PFSK-1 (cell line): ENCODE results near the gene SEC14L1.

ENCODE experiments used
- FOXP2 ChIP-seq: optimal IDR thresholded peaks from 2 replicates; pipeline ENCODE3; 2011; ENCODE audit warnings: borderline replicate concordance, control low read depth, inconsistent platforms; ENCODE audit not compliant: insufficient read depth; ENCODE audit errors: extremely low read length, extremely low read depth
- POLR2AphosphoS5 ChIP-seq: IDR thresholded peaks from 2 replicates; pipeline ENCODE4 v1.6.1; 2012; ENCODE audit warnings: low read depth, mild to moderate bottlenecking, control low read depth, low read length, moderate library complexity
- REST ChIP-seq, 2 experiments: IDR thresholded peaks; 2 replicates each; pipeline versions ENCODE4 v1.6.1 to v1.8.0; 2011 to 2012; ENCODE audit warnings: low read depth in 2 of 2, low read length in 2 of 2, control low read depth in 1 of 2, inconsistent platforms in 1 of 2, mild to moderate bottlenecking in 1 of 2, moderate library complexity in 1 of 2; ENCODE audit not compliant: insufficient read depth in 1 of 2
- SIN3A ChIP-seq: IDR thresholded peaks from 2 replicates; pipeline ENCODE4 v1.6.1; 2012; ENCODE audit warnings: mild to moderate bottlenecking, low read length, moderate library complexity, borderline replicate concordance; ENCODE audit not compliant: insufficient read depth
- TAF1 ChIP-seq: IDR thresholded peaks from 2 replicates; pipeline ENCODE4 v1.6.1; 2012; ENCODE audit warnings: low read length, control low read depth, borderline replicate concordance; ENCODE audit not compliant: insufficient read depth

The SEC14L1 gene

GRCh38 chr17:77231076-77231871, 90.5 kb downstream of the SEC14L1 start:
- TF ChIP-seq FOXP2 (no peak), TAF1 (no peak), POLR2AphosphoS5 (no peak), SIN3A (no peak), REST (IDR thresholded peaks at IDR 0.05; ENCODE audit: insufficient read depth in 1 of 2, low read depth in 2 of 2, low read length in 2 of 2) (no peak)

- no peak for TF ChIP-seq REST (IDR thresholded peaks at IDR 0.05; ENCODE audit: insufficient read depth in 1 of 2, low read depth in 2 of 2, low read length in 2 of 2)
- no peak for TF ChIP-seq SIN3A
- TF ChIP-seq TAF1 = no peak
Measured at GRCh38 chr17:77233127-77233526, 92.4 kb downstream of the SEC14L1 start.

- TF ChIP-seq REST (IDR thresholded peaks at IDR 0.05; ENCODE audit: insufficient read depth in 1 of 2, low read depth in 2 of 2, low read length in 2 of 2) (no peak), TAF1 (no peak), FOXP2 (no peak), SIN3A (no peak), POLR2AphosphoS5 (no peak)
Measured at GRCh38 chr17:77233635-77234334, 93.0 kb downstream of the SEC14L1 start.

- no peak for TF ChIP-seq SIN3A
- TF ChIP-seq TAF1 = no peak
- no peak for TF ChIP-seq POLR2AphosphoS5
- TF ChIP-seq REST (IDR thresholded peaks at IDR 0.05; ENCODE audit: insufficient read depth in 1 of 2, low read depth in 2 of 2, low read length in 2 of 2) = no peak
- no peak for TF ChIP-seq FOXP2
Measured at GRCh38 chr17:77234695-77235094, 93.9 kb downstream of the SEC14L1 start.
